ENCODE data around the gene SNX15.

SNX15 gene

DNA sequence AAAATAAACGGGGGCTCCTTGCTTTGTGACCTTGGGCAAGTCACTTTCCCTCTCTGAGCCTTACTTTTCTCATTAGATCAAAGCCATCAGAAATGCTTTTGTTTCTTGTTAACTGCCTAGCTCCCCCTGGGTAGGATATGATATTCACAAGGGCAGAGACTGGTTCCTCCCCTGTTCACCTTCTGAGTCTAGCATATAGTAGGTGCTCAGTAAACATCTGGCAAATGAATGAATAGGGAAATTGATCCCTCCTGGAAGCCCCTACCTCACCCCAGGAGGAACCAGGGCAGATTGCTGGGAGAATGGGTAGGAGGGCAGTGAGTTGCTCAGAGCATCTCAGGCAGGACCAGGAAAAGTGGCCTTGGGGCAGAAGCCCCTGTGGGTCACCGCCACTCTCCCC is 7.2 kb downstream of the SNX15 start:
- DNase-seq (no peak), ATAC-seq (ENCODE audit: insufficient read depth, low read depth) (no peak)
- no peaks in the 10 kb centered on the region for H4K20me1 ChIP-seq (ENCODE audit: insufficient read depth, low read length)
- no peak overlapping the region for H3K4me2 ChIP-seq (ENCODE audit: insufficient read depth, low read length)
- H3K9me3 ChIP-seq (ENCODE audit: insufficient read depth, low read length, severe bottlenecking), result no peaks in the 10 kb centered on the region
- no peak for TF ChIP-seq EZH2 (IDR thresholded peaks at IDR 0.05; ENCODE audit: borderline replicate concordance, low read depth, low read length, severe bottlenecking)
- TF ChIP-seq, protein P1, sequence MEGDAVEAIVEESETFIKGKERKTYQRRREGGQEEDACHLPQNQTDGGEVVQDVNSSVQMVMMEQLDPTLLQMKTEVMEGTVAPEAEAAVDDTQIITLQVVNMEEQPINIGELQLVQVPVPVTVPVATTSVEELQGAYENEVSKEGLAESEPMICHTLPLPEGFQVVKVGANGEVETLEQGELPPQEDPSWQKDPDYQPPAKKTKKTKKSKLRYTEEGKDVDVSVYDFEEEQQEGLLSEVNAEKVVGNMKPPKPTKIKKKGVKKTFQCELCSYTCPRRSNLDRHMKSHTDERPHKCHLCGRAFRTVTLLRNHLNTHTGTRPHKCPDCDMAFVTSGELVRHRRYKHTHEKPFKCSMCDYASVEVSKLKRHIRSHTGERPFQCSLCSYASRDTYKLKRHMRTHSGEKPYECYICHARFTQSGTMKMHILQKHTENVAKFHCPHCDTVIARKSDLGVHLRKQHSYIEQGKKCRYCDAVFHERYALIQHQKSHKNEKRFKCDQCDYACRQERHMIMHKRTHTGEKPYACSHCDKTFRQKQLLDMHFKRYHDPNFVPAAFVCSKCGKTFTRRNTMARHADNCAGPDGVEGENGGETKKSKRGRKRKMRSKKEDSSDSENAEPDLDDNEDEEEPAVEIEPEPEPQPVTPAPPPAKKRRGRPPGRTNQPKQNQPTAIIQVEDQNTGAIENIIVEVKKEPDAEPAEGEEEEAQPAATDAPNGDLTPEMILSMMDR (IDR thresholded peaks at IDR 0.05; ENCODE audit: borderline replicate concordance, extremely low read depth, low read length, poor library complexity, severe bottlenecking), result no peak
- peaks cover 48% of the 10 kb centered on the region for H3K36me3 ChIP-seq (ENCODE audit: insufficient read depth, low read length)
- no peak overlapping the region for H2AFZ ChIP-seq (ENCODE audit: low read depth, low read length)
- peaks cover 2% of the 10 kb centered on the region for H3K4me1 ChIP-seq (ENCODE audit: insufficient read depth, low read length)
- no peak overlapping the region for H3K27ac ChIP-seq (ENCODE audit: low read length)
- no peaks in the 10 kb centered on the region for H3K79me2 ChIP-seq (ENCODE audit: insufficient read depth, low read length)
- H3K9ac ChIP-seq (ENCODE audit: low read depth, low read length), result no peak overlapping the region
- H3K4me3 ChIP-seq (ENCODE audit: low read depth in 1 of 2, low read length in 2 of 2), result no peak overlapping the region
- no peaks in the 10 kb centered on the region for H3K27me3 ChIP-seq (ENCODE audit: insufficient read depth, low read length, poor library complexity)

DNA sequence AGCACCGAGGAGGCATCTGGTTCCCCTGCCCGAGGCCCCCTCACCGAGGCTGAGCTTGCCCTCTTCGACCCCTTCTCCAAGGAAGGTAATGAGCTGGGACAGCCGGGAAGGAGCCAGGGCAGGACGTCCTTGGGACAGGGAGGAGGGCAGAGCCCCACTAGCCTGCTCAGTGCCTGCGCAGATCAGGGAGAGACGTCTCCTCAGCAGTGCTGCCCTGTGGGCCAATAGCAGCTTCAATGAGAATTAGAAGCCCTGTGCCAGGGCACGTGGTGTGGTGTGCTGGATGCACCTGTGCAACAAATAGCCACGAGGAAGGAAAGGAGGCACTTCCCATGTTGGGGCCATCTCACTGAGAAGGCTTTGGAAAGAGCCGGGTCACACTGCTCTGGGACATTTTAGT is 8.3 kb downstream of the SNX15 start:
- no peaks in the 10 kb centered on the region for H3K9me3 ChIP-seq (ENCODE audit: insufficient read depth, low read length, severe bottlenecking)
- H3K27me3 ChIP-seq (ENCODE audit: insufficient read depth, low read length, poor library complexity), result no peaks in the 10 kb centered on the region
- H3K4me3 ChIP-seq (ENCODE audit: low read depth in 1 of 2, low read length in 2 of 2), result no peak overlapping the region
- no peak overlapping the region for H3K27ac ChIP-seq (ENCODE audit: low read length)
- H3K4me2 ChIP-seq (ENCODE audit: insufficient read depth, low read length), result no peak overlapping the region
- no peaks in the 10 kb centered on the region for H3K79me2 ChIP-seq (ENCODE audit: insufficient read depth, low read length)
- H3K9ac ChIP-seq (ENCODE audit: low read depth, low read length), result no peak overlapping the region
- no peak for ATAC-seq (ENCODE audit: insufficient read depth, low read depth)
- no peak for DNase-seq
- H2AFZ ChIP-seq (ENCODE audit: low read depth, low read length), result no peak overlapping the region
- TF ChIP-seq EZH2 (IDR thresholded peaks at IDR 0.05; ENCODE audit: borderline replicate concordance, low read depth, low read length, severe bottlenecking), result no peak
- TF ChIP-seq, protein P1 (IDR thresholded peaks at IDR 0.05; ENCODE audit: borderline replicate concordance, extremely low read depth, low read length, poor library complexity, severe bottlenecking), result no peak
- peaks cover 48% of the 10 kb centered on the region for H3K36me3 ChIP-seq (ENCODE audit: insufficient read depth, low read length)
- H4K20me1 ChIP-seq (ENCODE audit: insufficient read depth, low read length), result no peaks in the 10 kb centered on the region
- peaks cover 14% of the 10 kb centered on the region for H3K4me1 ChIP-seq (ENCODE audit: insufficient read depth, low read length)

DNA sequence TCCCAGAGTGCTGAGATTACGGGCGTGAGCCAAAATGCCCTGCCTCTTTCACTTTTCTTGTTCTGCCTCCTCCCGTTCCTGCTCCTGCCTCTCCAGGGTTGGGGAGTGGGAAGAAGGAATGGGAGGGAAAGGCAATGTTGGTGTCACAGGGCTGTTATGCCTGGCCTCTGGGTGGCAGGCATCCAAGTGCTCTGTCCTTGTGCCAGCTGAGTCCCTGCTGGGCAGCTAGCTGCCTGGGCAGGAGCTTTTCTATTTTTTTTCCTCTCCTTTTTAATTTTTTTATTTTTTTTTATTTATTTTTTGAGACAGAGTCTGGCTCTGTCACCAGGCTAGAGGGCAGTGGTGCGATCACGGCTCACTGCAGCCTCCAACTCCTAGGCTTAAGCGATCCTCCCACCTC is 9.7 kb downstream of the SNX15 start:
- Histone ChIP-seq H4K20me1 (ENCODE audit: insufficient read depth, low read length) (0 out of 2 replicates have a peak, but pooled peaks cover 2% of the 10 kb centered on the region), H3K4me2 (ENCODE audit: insufficient read depth, low read length) (no peak overlapping the region), H3K4me1 (ENCODE audit: insufficient read depth, low read length) (peaks cover 17% of the 10 kb centered on the region), H3K9me3 (ENCODE audit: insufficient read depth, low read length, severe bottlenecking) (no peaks in the 10 kb centered on the region), H3K79me2 (ENCODE audit: insufficient read depth, low read length) (peaks cover 9% of the 10 kb centered on the region), H3K27me3 (ENCODE audit: insufficient read depth, low read length, poor library complexity) (no peaks in the 10 kb centered on the region), H2AFZ (ENCODE audit: low read depth, low read length) (no peak overlapping the region), H3K36me3 (ENCODE audit: insufficient read depth, low read length) (peaks cover 46% of the 10 kb centered on the region), H3K9ac (ENCODE audit: low read depth, low read length) (no peak overlapping the region; the same call in 1 of the 2 replicates), H3K27ac (ENCODE audit: low read length) (no peak overlapping the region), H3K4me3 (ENCODE audit: low read depth in 1 of 2, low read length in 2 of 2) (no peak overlapping the region)
- DNase-seq, result no peak
- TF ChIP-seq, protein P1 (IDR thresholded peaks at IDR 0.05; ENCODE audit: borderline replicate concordance, extremely low read depth, low read length, poor library complexity, severe bottlenecking), result no peak
- no peak for TF ChIP-seq EZH2 (IDR thresholded peaks at IDR 0.05; ENCODE audit: borderline replicate concordance, low read depth, low read length, severe bottlenecking)
- ATAC-seq (ENCODE audit: insufficient read depth, low read depth), result no peak

DNA sequence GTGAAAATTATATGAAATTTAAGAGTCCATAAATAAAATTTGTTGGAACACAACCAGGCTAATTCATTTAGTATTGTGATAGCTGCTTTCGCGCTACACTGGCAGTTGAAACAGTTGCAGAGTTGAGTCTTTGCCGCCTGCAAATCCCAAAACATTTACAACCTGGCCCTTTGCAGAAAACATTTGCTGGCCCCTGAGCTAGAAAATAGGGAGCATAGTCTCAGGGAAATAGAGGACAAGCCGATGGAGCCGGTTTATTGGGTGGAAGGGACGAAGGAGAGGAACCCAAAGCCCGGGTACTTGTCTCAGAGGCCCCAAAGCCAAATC is 13.2 kb downstream of the SNX15 start:
- DNase-seq, result no peak
- TF ChIP-seq, protein P1 (IDR thresholded peaks at IDR 0.05; ENCODE audit: borderline replicate concordance, extremely low read depth, low read length, poor library complexity, severe bottlenecking), result no peak
- TF ChIP-seq EZH2 (IDR thresholded peaks at IDR 0.05; ENCODE audit: borderline replicate concordance, low read depth, low read length, severe bottlenecking), result no peak
- peak overlapping the region; percentile 91 for H3K9ac ChIP-seq (ENCODE audit: low read depth, low read length)
- peak overlapping the region; percentile 74 to 95; a peak in 3 of 4 replicates for H3K4me3 ChIP-seq (ENCODE audit: low read depth in 1 of 2, low read length in 2 of 2)
- H4K20me1 ChIP-seq (ENCODE audit: insufficient read depth, low read length), result peaks cover 23% of the 10 kb centered on the region
- peak overlapping the region; percentile 89 for H3K27ac ChIP-seq (ENCODE audit: low read length)
- H3K27me3 ChIP-seq (ENCODE audit: insufficient read depth, low read length, poor library complexity), result no peaks in the 10 kb centered on the region
- H3K36me3 ChIP-seq (ENCODE audit: insufficient read depth, low read length), result peaks cover 50% of the 10 kb centered on the region
- peaks cover 42% of the 10 kb centered on the region for H3K79me2 ChIP-seq (ENCODE audit: insufficient read depth, low read length)
- ATAC-seq (ENCODE audit: insufficient read depth, low read depth), result no peak
- peak overlapping the region; percentile 93 for H3K4me2 ChIP-seq (ENCODE audit: insufficient read depth, low read length)
- H3K9me3 ChIP-seq (ENCODE audit: insufficient read depth, low read length, severe bottlenecking), result no peaks in the 10 kb centered on the region
- peak overlapping the region; percentile 81 for H2AFZ ChIP-seq (ENCODE audit: low read depth, low read length)
- H3K4me1 ChIP-seq (ENCODE audit: insufficient read depth, low read length), result peaks cover 44% of the 10 kb centered on the region
